ENCODE measurements around the gene SFTPD. TPM values are rescaled to one million over a fixed set of nuclear protein-coding genes. Genes with fewer than 3 reads are reported as not detected.

SFTPD gene
- total and polyA plus RNA-seq, 2 of the 8 experiments (the other 6 are each of a cell fraction or from before 2014, with no cell fraction given): 0.21 to 0.54 TPM

DNA sequence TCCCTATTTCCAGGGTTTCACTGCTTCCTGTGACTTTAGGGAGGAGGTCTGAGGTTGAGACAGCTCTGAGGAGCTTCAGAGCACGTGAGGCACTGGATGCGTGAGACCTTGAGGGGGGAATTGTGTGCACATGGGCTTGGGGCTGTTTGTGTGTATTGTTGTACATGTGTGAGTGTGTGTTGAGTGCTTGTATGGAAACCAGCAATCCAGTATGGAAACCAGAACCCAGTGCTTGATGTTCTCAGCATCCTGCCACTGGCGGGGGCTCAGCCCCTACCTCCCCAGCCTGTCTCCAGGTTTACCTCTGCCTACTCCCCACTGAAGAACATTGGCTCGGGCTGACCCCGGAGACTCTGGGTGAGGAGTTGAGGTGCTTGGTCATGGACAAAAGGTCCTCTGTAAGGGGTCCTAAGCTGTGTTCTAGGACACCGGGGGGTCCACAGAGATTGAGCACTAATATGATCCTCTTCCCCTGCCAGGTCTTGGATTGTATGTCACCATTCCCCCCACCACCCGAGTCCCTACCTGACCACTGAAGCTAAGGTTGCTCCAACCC is 20.8 kb downstream of the SFTPD start:
- Histone ChIP-seq H4K8ac (ENCODE audit: extremely low read depth, insufficient read depth, low read length) (peak overlapping the region; percentile 76; the same call in 1 of the 2 replicates), H3K4me2 (ENCODE audit: insufficient read depth in 1 of 2, low read depth in 2 of 2, low read length in 2 of 2) (no peak overlapping the region), H4K20me1 (replicated peaks in 1 of 2; ENCODE audit: control insufficient read depth in 1 of 2, insufficient read depth in 2 of 2, low read length in 2 of 2) (no peaks in the 10 kb centered on the region), H2BK5ac (ENCODE audit: low read depth, low read length) (no peak overlapping the region), H3K18ac (ENCODE audit: extremely low read depth, low read length) (no peak overlapping the region), H3K9ac (replicated peaks in 1 of 4; ENCODE audit: extremely low read depth in 1 of 4, low read depth in 3 of 4, low read length in 3 of 4) (no peak overlapping the region), H3K4ac (replicated peaks; ENCODE audit: insufficient read length, low read depth, low read length) (no peak overlapping the region), H3K79me2 (ENCODE audit: control insufficient read depth in 1 of 2, insufficient read depth in 2 of 2, low read length in 2 of 2) (no peaks in the 10 kb centered on the region), H3K4me3 (ENCODE audit: extremely low read depth in 1 of 4, insufficient read depth in 2 of 4, low read depth in 3 of 4, low read length in 4 of 4) (no peak overlapping the region), H3K36me3 (ENCODE audit: control insufficient read depth in 2 of 4, insufficient read depth in 4 of 4, low read length in 3 of 4) (no peaks in the 10 kb centered on the region), H2BK15ac (ENCODE audit: low read length) (no peak overlapping the region), H3K23ac (ENCODE audit: insufficient read length) (no peak overlapping the region), H4K91ac (replicated peaks; ENCODE audit: insufficient read length, low read length) (no peak overlapping the region), H2AK5ac (ENCODE audit: low read depth, low read length) (no peak overlapping the region), H2BK12ac (ENCODE audit: low read depth, low read length) (no peak overlapping the region; the same call in 1 of the 2 replicates), H3K23me2 (ENCODE audit: low read depth, low read length) (no peaks in the 10 kb centered on the region; the same call in 1 of the 2 replicates), H3K9me3 (ENCODE audit: insufficient read depth in 2 of 2, low read depth in 1 of 2, low read length in 1 of 2) (no peaks in the 10 kb centered on the region), H3K27me3 (replicated peaks in 1 of 4; ENCODE audit: control insufficient read depth in 3 of 4, extremely low read depth in 1 of 4, insufficient read depth in 3 of 4, low read length in 3 of 4) (peaks cover 0 to 14% (median 10%) of the 10 kb centered on the region in 4 experiments; a peak in 5 of 7 replicates), H3K14ac (ENCODE audit: insufficient read length) (no peak overlapping the region), H3K4me1 (replicated peaks in 1 of 4; ENCODE audit: control insufficient read depth in 3 of 4, insufficient read depth in 4 of 4, low read length in 3 of 4) (peaks cover 0 to 2% (median under 1%) of the 10 kb centered on the region in 4 experiments; a peak in 2 of 7 replicates), H2BK20ac (ENCODE audit: low read length) (no peak overlapping the region), H2BK120ac (replicated peaks; ENCODE audit: low read depth, low read length) (no peak overlapping the region), H3K56ac (replicated peaks; ENCODE audit: insufficient read length, low read depth, low read length) (no peak overlapping the region), H2AFZ (ENCODE audit: low read length) (no peak overlapping the region), H3K79me1 (ENCODE audit: low read depth, low read length) (no peaks in the 10 kb centered on the region), H4K5ac (ENCODE audit: insufficient read length, low read depth, low read length) (no peak overlapping the region), H3K27ac (ENCODE audit: low read depth, low read length) (no peak overlapping the region)
- POLR2A ChIA-PET (ENCODE audit: partially characterized antibody): no interaction called here
- no peak for FAIRE-seq
- CTCF ChIA-PET (ENCODE audit: partially characterized antibody): interaction anchor here (0.8 to 2.4 kb wide), 6 partner anchors 9 to 101 kb away, joined by 3 to 13 read pairs (median 5); partner anchors contain the start of gene SFTPD
- peak in 1 of 2 experiments; percentile 29 for DNase-seq (ENCODE audit: low read depth in 1 of 2, low spot score in 2 of 2)
- WGBS, 2 experiments (ENCODE audit: extremely low coverage in 1 of 2, insufficient coverage in 1 of 2, insufficient read length in 1 of 2, insufficient replicate concordance in 2 of 2, low coverage in 1 of 2, low lambda C conversion rate in 2 of 2, missing lambda C conversion rate in 1 of 2): 78% methylated on average over 7 of the region's 7 CpGs; no CpG with 5 or more reads in 1 of the 2 experiments
- TF ChIP-seq TCF12 (IDR thresholded peaks at IDR 0.05; ENCODE audit: low read depth, low read length) (no peak), SRF (IDR thresholded peaks at IDR 0.05; ENCODE audit: low read depth, low read length) (no peak), CTBP2 (IDR thresholded peaks at IDR 0.05; ENCODE audit: borderline replicate concordance, insufficient read depth, insufficient read length, low read length) (no peak), CBX8 (IDR thresholded peaks at IDR 0.05; ENCODE audit: borderline replicate concordance, low read depth, low read length) (no peak), CBX5 (IDR thresholded peaks at IDR 0.05; ENCODE audit: low read depth, low read length) (no peak), GTF2F1 (IDR thresholded peaks at IDR 0.05; ENCODE audit: borderline replicate concordance, low read depth, low read length) (no peak), RAD21 (IDR thresholded peaks at IDR 0.05 in 1 of 2, conservative IDR thresholded peaks at IDR 0.05 in 1 of 2; ENCODE audit: low read depth in 2 of 2, low read length in 2 of 2) (no peak), ZNF274 (IDR thresholded peaks at IDR 0.05; ENCODE audit: borderline replicate concordance, extremely low read depth, low read length) (no peak), RBBP5 (IDR thresholded peaks at IDR 0.05; ENCODE audit: borderline replicate concordance, low read depth, low read length) (no peak), SIN3A (conservative IDR thresholded peaks at IDR 0.05 in 1 of 2, IDR thresholded peaks at IDR 0.05 in 1 of 2; ENCODE audit: low read depth in 1 of 2, low read length in 2 of 2) (no peak), FOSL1 (IDR thresholded peaks at IDR 0.05; ENCODE audit: insufficient read depth, low read depth, low read length) (no peak), KDM1A (IDR thresholded peaks at IDR 0.05; ENCODE audit: borderline replicate concordance, low read length) (no peak)
